Endothelial cell of umbilical vein (primary cell): ENCODE measurements around the gene SULT1A1. TPM values are rescaled to one million over a fixed set of nuclear protein-coding genes. Genes with fewer than 3 reads are reported as not detected.

ENCODE experiments used
- BruUV-seq: library from RNA; stranded (reverse); fragments of 400-500 nt; replicated peaks from 2 replicates; lab custom pipeline; 2021; lab: Mats Ljungman, UMichigan
- CTCF ChIA-PET: fragments of 300-600, 350-600 bp; sonication (Branson Sonifier 250); formaldehyde crosslinking; loops from one replicate; lab custom pipeline; 2021; ENCODE audit warnings: antibody characterized with exemption, inconsistent platforms; lab: Charles Lee
- POLR2A ChIA-PET: fragments of 300-600, 350-600 bp; sonication (Branson Sonifier 250); formaldehyde crosslinking; loops from one replicate; lab custom pipeline; 2021; ENCODE audit warnings: antibody characterized with exemption, inconsistent platforms; lab: Charles Lee
- DNase-seq: peaks from one replicate; pipeline ENCODE4 v3.0.0-alpha.2; 2011; ENCODE audit warnings: low read depth, low spot score
- FAIRE-seq: peaks from 2 replicates; lab custom pipeline; 2011; peaks lifted over from hg19 to GRCh38; lab: Jason Lieb, UNC
- H2AFZ ChIP-seq: 2 replicates; pipeline ENCODE4 v1.6.0; 2012; ENCODE audit warnings: low read depth, low read length, control low read depth, inconsistent platforms
- H3K27ac ChIP-seq: 2 replicates; pipeline ENCODE4 v1.5.1; 2011; ENCODE audit warnings: low read depth, mild to moderate bottlenecking, control low read depth, low read length, moderate library complexity; ENCODE audit not compliant: insufficient read depth
- H3K27me3 ChIP-seq, 2 experiments: 2 replicates each; pipeline versions ENCODE4 v1.6.0 to v1.6.1; 2011; ENCODE audit warnings: low read length in 2 of 2, mixed read lengths in 1 of 2; ENCODE audit not compliant: control insufficient read depth in 2 of 2, insufficient read depth in 2 of 2
- H3K36me3 ChIP-seq, 2 experiments: 2 replicates in 1 of 2; 3 replicates in 1 of 2; pipeline ENCODE4 v1.5.1; 2011; ENCODE audit warnings: low read length in 2 of 2, mild to moderate bottlenecking in 1 of 2, moderate library complexity in 1 of 2; ENCODE audit not compliant: control insufficient read depth in 2 of 2, insufficient read depth in 2 of 2; ENCODE audit errors: extremely low read depth in 1 of 2
- H3K4me1 ChIP-seq: 3 replicates; pipeline ENCODE4 v1.5.1; 2011; ENCODE audit warnings: mild to moderate bottlenecking, low read length; ENCODE audit not compliant: control insufficient read depth, insufficient read depth; ENCODE audit errors: extremely low read depth
- H3K4me2 ChIP-seq: 2 replicates; pipeline ENCODE4 v1.6.1; 2011; ENCODE audit warnings: low read length, control low read depth, mixed read lengths; ENCODE audit not compliant: insufficient read depth
- H3K4me3 ChIP-seq, 3 experiments: fragments of 200-600 bp in 1 of 3; sonication (generic), shearing (Covaris generic) in 1 of 3; replicated peaks in 1 of 3; 2 replicates each; pipeline ENCODE4 v1.5.1; 2011 to 2016; ENCODE audit warnings: control low read depth in 3 of 3, low read length in 3 of 3, mild to moderate bottlenecking in 2 of 3, inconsistent platforms in 1 of 3, low read depth in 1 of 3, moderate library complexity in 1 of 3; ENCODE audit not compliant: insufficient read depth in 1 of 3
- H3K79me2 ChIP-seq: 2 replicates; pipeline ENCODE4 v1.6.0; 2012; ENCODE audit warnings: low read length, inconsistent platforms; ENCODE audit not compliant: control insufficient read depth, insufficient read depth
- H3K9ac ChIP-seq: replicated peaks from 2 replicates; pipeline ENCODE3; 2011; ENCODE audit warnings: low read length, control low read depth; ENCODE audit not compliant: insufficient read depth; ENCODE audit errors: extremely low read depth
- H3K9me1 ChIP-seq: replicated peaks from 3 replicates; pipeline ENCODE4 v1.6.0; 2011; ENCODE audit warnings: mild to moderate bottlenecking, low read length; ENCODE audit not compliant: control insufficient read depth, insufficient read depth; ENCODE audit errors: extremely low read depth
- H3K9me3 ChIP-seq: replicated peaks from 2 replicates; pipeline ENCODE4 v1.5.1; 2012; ENCODE audit warnings: low read length, inconsistent platforms; ENCODE audit not compliant: control insufficient read depth, insufficient read depth
- H4K20me1 ChIP-seq: replicated peaks from 2 replicates; pipeline ENCODE3; 2011; ENCODE audit warnings: mild to moderate bottlenecking, low read length; ENCODE audit not compliant: control insufficient read depth, insufficient read depth; ENCODE audit errors: extremely low read depth
- EZH2 ChIP-seq: IDR thresholded peaks from 2 replicates; pipeline ENCODE4 v1.6.1; 2012; ENCODE audit warnings: borderline replicate concordance, low read depth, mild to moderate bottlenecking, moderate library complexity, low read length, inconsistent platforms; ENCODE audit not compliant: severe bottlenecking
- FOS ChIP-seq: IDR thresholded peaks from 2 replicates; pipeline ENCODE4 v1.6.1; 2011; ENCODE audit warnings: mild to moderate bottlenecking, low read length, moderate library complexity, borderline replicate concordance; ENCODE audit not compliant: insufficient read depth
- GATA2 ChIP-seq: IDR thresholded peaks from 2 replicates; pipeline ENCODE4 v1.7.0; 2011; ENCODE audit warnings: low read depth, mild to moderate bottlenecking, moderate library complexity, mixed read lengths, low read length; ENCODE audit not compliant: insufficient read length, insufficient read depth
- JUN ChIP-seq: IDR thresholded peaks from 2 replicates; pipeline ENCODE4 v1.6.1; 2011; ENCODE audit warnings: borderline replicate concordance, low read depth; ENCODE audit not compliant: insufficient read length, insufficient read depth
- MYC ChIP-seq: IDR thresholded peaks from one replicate; pipeline ENCODE4 v1.6.1; 2011; ENCODE audit warnings: mild to moderate bottlenecking, low read depth, low read length
- POLR2A ChIP-seq: IDR thresholded peaks from 2 replicates; pipeline ENCODE4 v1.6.1; 2012; ENCODE audit warnings: low read depth, mild to moderate bottlenecking, control low read depth, low read length
- POLR2AphosphoS5 ChIP-seq: IDR thresholded peaks from 2 replicates; pipeline ENCODE4 v1.6.1; 2012; ENCODE audit warnings: low read depth, mild to moderate bottlenecking, control low read depth, low read length, moderate library complexity; ENCODE audit not compliant: insufficient read depth
- dilution Hi-C: fragments of 300-500 bp; cut with MboI; formaldehyde crosslinking; loops from one replicate; pipeline ENCODE4 v1.15.0; 2019; ENCODE audit warnings: low sequenced_read_pairs; ENCODE audit not compliant: extremely low pct_ligation_motif_present
- intact Hi-C: fragments of 100-400 bp; cut with micrococcal nuclease; formaldehyde crosslinking; loops from one replicate; pipeline ENCODE4 v1.10.0; 2022
- polyA plus RNA-seq, 4 experiments: library from polyadenylated mRNA; depleted of rRNA in 3 of 4; stranded (reverse) in 3 of 4; unstranded in 1 of 4; fragments of >200 nt; gene quantifications; 2 replicates each; pipeline versions ENCODE4 v1.2.1 to v1.2.3, GENCODE V29; 2011 to 2012; ENCODE audit warnings: missing spikeins in 1 of 4
- total RNA-seq: library from RNA; stranded (reverse); gene quantifications from 2 replicates; pipeline ENCODE4 v1.2.3, GENCODE V29; 2021
- TF ChIP-seq, protein P1 (sequence below): IDR thresholded peaks from 2 replicates; pipeline ENCODE4 v1.6.1; 2011; ENCODE audit not compliant: insufficient read depth, insufficient read length
- TF ChIP-seq, protein P2 (sequence below), 2 donors: IDR thresholded peaks; 1 replicate in 1 of 2; 2 replicates in 1 of 2; pipeline ENCODE4 v1.5.1; 2011; ENCODE audit warnings: low read length in 2 of 2, mild to moderate bottlenecking in 2 of 2, moderate library complexity in 2 of 2, control low read depth in 1 of 2, inconsistent platforms in 1 of 2, low read depth in 1 of 2; ENCODE audit not compliant: insufficient read depth in 1 of 2; ENCODE audit errors: extremely low read depth in 1 of 2

SULT1A1 gene
- total and polyA plus RNA-seq, 2 donors (not counting 3 experiments of a cell fraction or from before 2014, with no cell fraction given): 0.77 to 0.90 TPM

DNA sequence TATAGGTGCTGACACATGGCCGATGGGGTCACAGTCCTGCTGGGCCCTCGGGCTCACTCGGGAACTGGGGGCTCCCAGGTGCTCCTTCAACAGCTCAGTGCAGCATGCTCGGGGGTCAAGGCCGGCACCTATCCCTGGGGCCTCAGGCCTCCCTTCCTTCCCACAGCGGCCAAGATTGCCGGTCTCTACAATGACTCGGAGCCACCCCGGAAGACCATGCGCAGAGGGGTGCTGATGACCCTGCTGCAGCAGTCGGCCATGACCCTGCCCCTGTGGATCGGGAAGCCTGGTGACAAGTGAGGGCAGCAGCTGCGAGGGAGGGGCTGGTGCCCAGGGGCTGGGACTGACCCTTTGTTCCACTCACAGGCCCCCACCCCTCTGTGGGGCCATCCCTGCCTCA is 19.9 kb downstream of the SULT1A1 start:
- H3K4me2 ChIP-seq: no peak overlapping the region
- BruUV-seq: no TSS peak
- CTCF ChIA-PET: no interaction called here
- H3K27ac ChIP-seq: no peak overlapping the region
- no peak overlapping the region for H3K9ac ChIP-seq
- no peaks in the 10 kb centered on the region for H3K9me1 ChIP-seq
- intact Hi-C loops: no loop called here
- peaks cover 0 to 20% of the 10 kb centered on the region in 2 experiments for H3K36me3 ChIP-seq
- no peak overlapping the region for H2AFZ ChIP-seq
- dilution Hi-C loops: no loop called here
- no peak overlapping the region for H3K4me3 ChIP-seq
- H3K79me2 ChIP-seq: no peaks in the 10 kb centered on the region
- FAIRE-seq (no peak), DNase-seq (no peak)
- TF ChIP-seq POLR2A: no peak
- no peak for TF ChIP-seq JUN
- TF ChIP-seq, protein P1, sequence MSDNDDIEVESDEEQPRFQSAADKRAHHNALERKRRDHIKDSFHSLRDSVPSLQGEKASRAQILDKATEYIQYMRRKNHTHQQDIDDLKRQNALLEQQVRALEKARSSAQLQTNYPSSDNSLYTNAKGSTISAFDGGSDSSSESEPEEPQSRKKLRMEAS: no peak
- no peak for TF ChIP-seq MYC
- no peak for TF ChIP-seq POLR2AphosphoS5
- TF ChIP-seq EZH2: no peak
- no peak for TF ChIP-seq GATA2
- no peak for TF ChIP-seq FOS
- TF ChIP-seq, protein P2, sequence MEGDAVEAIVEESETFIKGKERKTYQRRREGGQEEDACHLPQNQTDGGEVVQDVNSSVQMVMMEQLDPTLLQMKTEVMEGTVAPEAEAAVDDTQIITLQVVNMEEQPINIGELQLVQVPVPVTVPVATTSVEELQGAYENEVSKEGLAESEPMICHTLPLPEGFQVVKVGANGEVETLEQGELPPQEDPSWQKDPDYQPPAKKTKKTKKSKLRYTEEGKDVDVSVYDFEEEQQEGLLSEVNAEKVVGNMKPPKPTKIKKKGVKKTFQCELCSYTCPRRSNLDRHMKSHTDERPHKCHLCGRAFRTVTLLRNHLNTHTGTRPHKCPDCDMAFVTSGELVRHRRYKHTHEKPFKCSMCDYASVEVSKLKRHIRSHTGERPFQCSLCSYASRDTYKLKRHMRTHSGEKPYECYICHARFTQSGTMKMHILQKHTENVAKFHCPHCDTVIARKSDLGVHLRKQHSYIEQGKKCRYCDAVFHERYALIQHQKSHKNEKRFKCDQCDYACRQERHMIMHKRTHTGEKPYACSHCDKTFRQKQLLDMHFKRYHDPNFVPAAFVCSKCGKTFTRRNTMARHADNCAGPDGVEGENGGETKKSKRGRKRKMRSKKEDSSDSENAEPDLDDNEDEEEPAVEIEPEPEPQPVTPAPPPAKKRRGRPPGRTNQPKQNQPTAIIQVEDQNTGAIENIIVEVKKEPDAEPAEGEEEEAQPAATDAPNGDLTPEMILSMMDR (IDR thresholded peaks at IDR 0.05; ENCODE audit: extremely low read depth in 1 of 2, insufficient read depth in 1 of 2, low read depth in 1 of 2, low read length in 2 of 2): no peak
- POLR2A ChIA-PET: no interaction called here
- no peaks in the 10 kb centered on the region for H3K27me3 ChIP-seq
- H4K20me1 ChIP-seq: no peaks in the 10 kb centered on the region
- no peaks in the 10 kb centered on the region for H3K4me1 ChIP-seq
- H3K9me3 ChIP-seq: no peaks in the 10 kb centered on the region
